HG02970 (cell line): ENCODE results near the gene VOPP1.
"Not testable (repeated sequence)": the region's sequence is repeated elsewhere in the genome, so short reads cannot be mapped to it uniquely, and the experiment has no call there.

Experiments used
- ATAC-seq: cut with Tn5 transposase; IDR thresholded peaks from one replicate; pipeline ENCODE4 v1.9.1; 2021; ENCODE audit warnings: mild to moderate bottlenecking, moderate library complexity, moderate number of reproducible peaks; ENCODE audit not compliant: unreplicated experiment, low FRiP score

Gene VOPP1

GRCh38 chr7:55572378-55573233, at the start of gene VOPP1:
TSS of gene VOPP1 (minus strand) at chr7:55572502. CDS start at chr7:55572324, 178 bp downstream.
- peak; percentile 56 for ATAC-seq

GRCh38 chr7:55618913-55619312, 46.6 kb upstream of the VOPP1 start:
- ATAC-seq, result no peak

- not testable (repeated sequence) for ATAC-seq
Observed at GRCh38 chr7:55614365-55615064, 42.2 kb upstream of the VOPP1 start.

- ATAC-seq, result not testable (repeated sequence)
Observed at GRCh38 chr7:55609726-55610125, 37.4 kb upstream of the VOPP1 start.

- ATAC-seq, result not testable (repeated sequence)
Observed at GRCh38 chr7:55605661-55606060, 33.4 kb upstream of the VOPP1 start.

GRCh38 chr7:55597944-55598499, 25.7 kb upstream of the VOPP1 start:
- not testable (repeated sequence) for ATAC-seq

- ATAC-seq, result not testable (repeated sequence)
Observed at GRCh38 chr7:55597214-55597739, 25.0 kb upstream of the VOPP1 start.

GRCh38 chr7:55595511-55595910, 23.2 kb upstream of the VOPP1 start:
- no peak for ATAC-seq

- no peak for ATAC-seq
Observed at GRCh38 chr7:55594870-55595269, 22.6 kb upstream of the VOPP1 start.

- no peak for ATAC-seq
Observed at GRCh38 chr7:55594414-55594813, 22.1 kb upstream of the VOPP1 start.

- ATAC-seq, result peak; percentile 46
Observed at GRCh38 chr7:55593515-55594318, 21.4 kb upstream of the VOPP1 start.

GRCh38 chr7:55593172-55593514, 20.8 kb upstream of the VOPP1 start:
- no peak for ATAC-seq

- no peak for ATAC-seq
Observed at GRCh38 chr7:55592492-55592891, 20.2 kb upstream of the VOPP1 start.

- ATAC-seq, result no peak
Observed at GRCh38 chr7:55591282-55591931, 19.1 kb upstream of the VOPP1 start.

- no peak for ATAC-seq
Observed at GRCh38 chr7:55590517-55591281, 18.4 kb upstream of the VOPP1 start.

- ATAC-seq, result no peak
Observed at GRCh38 chr7:55589905-55590304, 17.6 kb upstream of the VOPP1 start.

GRCh38 chr7:55588976-55589604, 16.8 kb upstream of the VOPP1 start:
- ATAC-seq, result no peak

- no peak for ATAC-seq
Observed at GRCh38 chr7:55588379-55588699, 16.0 kb upstream of the VOPP1 start.
